Skeletal muscle tissue (tissue), 4 donors: Measurements from ENCODE around the gene CUEDC2. TPM values are rescaled to one million over a fixed set of nuclear protein-coding genes. Genes with fewer than 3 reads are reported as not detected.

Experiments
- H3K27ac ChIP-seq: one replicate; pipeline ENCODE4 v1.7.0; 2013; ENCODE audit warnings: mild to moderate bottlenecking, low read depth, low read length, inconsistent platforms
- H3K27me3 ChIP-seq, 3 donors: one replicate each; pipeline ENCODE4 v1.7.0; 2013; ENCODE audit warnings: low read length in 3 of 3; ENCODE audit not compliant: control insufficient read depth in 3 of 3, insufficient read depth in 3 of 3
- H3K36me3 ChIP-seq, 3 donors: one replicate each; pipeline ENCODE4 v1.7.0; 2013; ENCODE audit warnings: low read length in 3 of 3; ENCODE audit not compliant: control insufficient read depth in 3 of 3, insufficient read depth in 3 of 3
- H3K4me1 ChIP-seq, 3 donors: one replicate each; pipeline ENCODE4 v1.7.0; 2013; ENCODE audit warnings: low read length in 3 of 3, mild to moderate bottlenecking in 3 of 3; ENCODE audit not compliant: control insufficient read depth in 3 of 3, insufficient read depth in 3 of 3
- H3K4me3 ChIP-seq, 3 donors: one replicate each; pipeline ENCODE4 v1.7.0; 2013; ENCODE audit warnings: low read length in 3 of 3
- H3K9ac ChIP-seq, 3 donors: one replicate each; pipeline ENCODE4 v1.7.0; 2013; ENCODE audit warnings: low read length in 3 of 3, mild to moderate bottlenecking in 3 of 3, moderate library complexity in 2 of 3, low read depth in 1 of 3
- H3K9me3 ChIP-seq, 3 donors: one replicate each; pipeline ENCODE4 v1.7.0; 2013; ENCODE audit warnings: low read length in 3 of 3; ENCODE audit not compliant: control insufficient read depth in 3 of 3
- total RNA-seq: library from RNA; depleted of rRNA; stranded (reverse); fragments of >200 nt; gene quantifications from one replicate; pipeline ENCODE4 v1.2.3, GENCODE V29; 2014
- donor health status: Osteomylitis.

Gene CUEDC2
- total RNA-seq, 1 donor from 2014 or later = 31.3 TPM

DNA sequence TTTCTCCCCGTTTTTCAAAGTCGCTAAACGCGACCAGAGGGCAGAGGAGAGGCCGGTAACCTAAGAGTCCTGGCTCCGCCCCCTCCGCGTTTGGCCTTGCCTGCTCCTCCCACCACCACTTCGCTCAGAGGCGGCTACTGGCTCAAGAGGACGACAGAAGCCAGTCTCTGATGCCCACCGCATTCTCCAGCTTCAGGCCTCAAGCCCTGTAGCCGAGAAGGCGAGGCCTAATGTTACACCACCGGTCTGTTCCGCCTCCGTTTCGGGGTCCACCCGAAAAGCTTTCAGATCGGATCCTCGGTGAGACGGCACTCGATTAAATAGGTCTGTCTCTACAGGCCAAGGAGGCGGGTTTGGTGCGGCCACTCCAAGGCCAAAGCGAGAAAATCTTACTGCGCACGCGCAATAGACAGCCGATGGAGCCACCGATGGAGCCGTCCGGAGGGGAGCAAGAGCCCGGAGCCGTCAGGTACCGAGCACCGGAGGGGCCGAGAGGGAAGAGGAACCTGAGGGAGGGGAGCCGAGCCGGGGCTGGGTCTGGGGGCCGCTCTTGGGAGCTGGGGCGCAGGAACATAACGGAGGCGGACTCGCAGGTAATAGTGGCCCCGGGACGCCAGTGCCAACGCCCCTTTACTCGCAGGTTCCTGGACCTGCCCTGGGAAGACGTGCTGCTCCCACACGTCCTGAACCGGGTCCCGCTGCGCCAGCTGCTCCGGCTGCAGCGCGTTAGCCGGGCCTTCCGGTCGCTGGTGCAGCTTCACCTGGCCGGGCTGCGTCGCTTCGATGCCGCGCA lies 11.5 kb downstream of the CUEDC2 start, which contains the start of gene FBXL15:
Gene FBXL15, plus strand, starts transcription at position 123 of the 793 bp plus-strand sequence. Its CDS starts 294 bp downstream, at position 417.
- peak within 1 kb of the TSS; percentile 92 to 94 (median 94) for H3K9ac ChIP-seq
- peak within 1 kb of the TSS; percentile 81 to 99 (median 97) for H3K4me3 ChIP-seq
- H3K4me1 ChIP-seq = peaks cover 33 to 38% (median 34%) of the 10 kb centered on the region in 3 donors
- H3K9me3 ChIP-seq = no peaks in the 10 kb centered on the region
- H3K36me3 ChIP-seq = peaks cover 17 to 20% (median 19%) of the 10 kb centered on the region in 3 donors
- H3K27ac ChIP-seq = peak within 1 kb of the TSS; percentile 72
- H3K27me3 ChIP-seq = peaks cover 16 to 25% (median 17%) of the 10 kb centered on the region in 3 donors

GRCh38 chr10:102420181-102420713 lies 12.1 kb downstream of the CUEDC2 start:
- peaks cover 33 to 38% (median 34%) of the 10 kb centered on the region in 3 donors for H3K4me1 ChIP-seq
- peak overlapping the region; percentile 92 to 94 (median 94) for H3K9ac ChIP-seq
- H3K27ac ChIP-seq = peak overlapping the region; percentile 72
- peaks cover 17 to 20% (median 19%) of the 10 kb centered on the region in 3 donors for H3K36me3 ChIP-seq
- peak overlapping the region; percentile 81 to 99 (median 97) for H3K4me3 ChIP-seq
- H3K27me3 ChIP-seq = peaks cover 17 to 31% (median 23%) of the 10 kb centered on the region in 3 donors
- H3K9me3 ChIP-seq = no peaks in the 10 kb centered on the region

GRCh38 chr10:102419269-102420180 lies 12.8 kb downstream of the CUEDC2 start:
- no peaks in the 10 kb centered on the region for H3K9me3 ChIP-seq
- peaks cover 23 to 38% (median 25%) of the 10 kb centered on the region in 3 donors for H3K27me3 ChIP-seq
- H3K4me3 ChIP-seq = peak overlapping the region; percentile 81 to 99 (median 97)
- H3K9ac ChIP-seq = peak overlapping the region in 2 of 3 donors; percentile 92 to 94
- H3K36me3 ChIP-seq = peaks cover 15 to 16% (median 16%) of the 10 kb centered on the region in 3 donors
- H3K27ac ChIP-seq = peak overlapping the region; percentile 72
- H3K4me1 ChIP-seq = peaks cover 33 to 38% (median 34%) of the 10 kb centered on the region in 3 donors

GRCh38 chr10:102418622-102419268 lies 13.6 kb downstream of the CUEDC2 start, which contains the start of gene PSD:
Gene PSD (minus strand): TSS chr10:102418785. CDS start chr10:102417038, 1,747 bp downstream.
- Histone ChIP-seq H3K9me3 (no peaks in the 10 kb centered on the region), H3K27ac (no peak within 1 kb of the TSS), H3K4me3 (peak within 1 kb of the TSS; percentile 81 to 99 (median 97)), H3K4me1 (peaks cover 33 to 38% (median 34%) of the 10 kb centered on the region in 3 donors), H3K36me3 (peaks cover 8 to 10% (median 8%) of the 10 kb centered on the region in 3 donors), H3K27me3 (peaks cover 27 to 43% (median 29%) of the 10 kb centered on the region in 3 donors), H3K9ac (no peak within 1 kb of the TSS)

GRCh38 chr10:102416695-102417094 lies 15.7 kb downstream of the CUEDC2 start:
- H3K27me3 ChIP-seq = peaks cover 46 to 63% (median 47%) of the 10 kb centered on the region in 3 donors
- H3K27ac ChIP-seq = no peak overlapping the region
- peaks cover 17 to 20% (median 18%) of the 10 kb centered on the region in 3 donors for H3K4me1 ChIP-seq
- no peak overlapping the region for H3K4me3 ChIP-seq
- no peaks in the 10 kb centered on the region for H3K36me3 ChIP-seq
- no peaks in the 10 kb centered on the region for H3K9me3 ChIP-seq
- no peak overlapping the region for H3K9ac ChIP-seq

- Histone ChIP-seq H3K4me1 (peaks cover 16 to 17% (median 16%) of the 10 kb centered on the region in 3 donors), H3K27me3 (peaks cover 50 to 67% (median 51%) of the 10 kb centered on the region in 3 donors), H3K9me3 (no peaks in the 10 kb centered on the region), H3K4me3 (no peak overlapping the region), H3K36me3 (no peaks in the 10 kb centered on the region), H3K9ac (no peak overlapping the region), H3K27ac (no peak overlapping the region)
Measured at GRCh38 chr10:102416283-102416682, 16.1 kb downstream of the CUEDC2 start.

DNA sequence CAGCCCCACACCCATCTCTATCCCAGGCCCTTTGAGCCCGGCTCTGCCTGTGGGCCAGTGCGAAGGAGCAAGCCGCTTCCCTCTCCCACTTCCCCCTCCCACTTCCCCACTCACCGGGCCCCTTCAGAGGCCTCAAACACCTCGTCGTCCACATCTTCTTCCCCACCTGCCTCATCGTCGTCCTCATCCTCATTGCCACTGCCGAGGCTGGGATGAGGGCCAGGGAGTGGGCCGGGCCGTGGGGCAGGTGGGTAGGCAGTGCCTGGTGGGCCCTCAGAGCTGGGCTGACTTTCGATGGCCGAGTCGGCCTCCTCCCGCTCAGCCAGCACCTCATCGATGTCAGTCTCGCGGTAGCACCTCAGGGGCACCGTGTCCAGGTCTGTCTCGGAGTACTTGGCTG lies 17.6 kb downstream of the CUEDC2 start:
- Histone ChIP-seq H3K9ac (no peak overlapping the region), H3K27ac (no peak overlapping the region), H3K27me3 (peaks cover 65 to 82% (median 66%) of the 10 kb centered on the region in 3 donors), H3K4me3 (no peak overlapping the region), H3K9me3 (no peaks in the 10 kb centered on the region), H3K36me3 (no peaks in the 10 kb centered on the region), H3K4me1 (peaks cover 10 to 14% (median 14%) of the 10 kb centered on the region in 3 donors)

- H3K27ac ChIP-seq = no peak overlapping the region
- peaks cover 3 to 9% (median 7%) of the 10 kb centered on the region in 3 donors for H3K4me1 ChIP-seq
- H3K9ac ChIP-seq = no peak overlapping the region
- peaks cover 71 to 84% (median 71%) of the 10 kb centered on the region in 3 donors for H3K27me3 ChIP-seq
- no peak overlapping the region for H3K4me3 ChIP-seq
- no peaks in the 10 kb centered on the region for H3K9me3 ChIP-seq
- H3K36me3 ChIP-seq = no peaks in the 10 kb centered on the region
Measured at GRCh38 chr10:102413806-102414561, 18.4 kb downstream of the CUEDC2 start.
